HepG2 (cell line): ENCODE data around the gene TOR4A. TPM values are rescaled to one million over a fixed set of nuclear protein-coding genes. Genes with fewer than 3 reads are reported as not detected.

Source experiments
- AKAP8 ChIP-seq: sonication (generic); formaldehyde crosslinking; IDR thresholded peaks from 2 replicates; pipeline ENCODE4 v1.5.1; 2020; ENCODE audit warnings: mild to moderate bottlenecking, missing genetic modification reagents
- ATF7-NPFF ChIP-seq: sonication (generic); formaldehyde crosslinking; IDR thresholded peaks from 2 replicates; pipeline ENCODE4 v1.8.1; 2023; ENCODE audit warnings: mild to moderate bottlenecking, low read depth, missing genetic modification reagents, moderate library complexity
- BCL3 ChIP-seq: sonication (generic); formaldehyde crosslinking; IDR thresholded peaks from 2 replicates; pipeline ENCODE4 v1.5.1; 2020; ENCODE audit warnings: mild to moderate bottlenecking, missing genetic modification reagents, moderate library complexity
- BHLHE40 ChIP-seq: IDR thresholded peaks from 2 replicates; pipeline ENCODE4 v1.6.1; 2011; ENCODE audit warnings: low read length, improper control_type of control experiment
- DNMT1 ChIP-seq: sonication (generic); formaldehyde crosslinking; IDR thresholded peaks from 2 replicates; pipeline ENCODE4 v1.5.1; 2020; ENCODE audit warnings: mild to moderate bottlenecking, missing genetic modification reagents
- FOXC1 ChIP-seq: sonication (generic); formaldehyde crosslinking; IDR thresholded peaks from 2 replicates; pipeline ENCODE4 v1.8.0; 2022; ENCODE audit warnings: mild to moderate bottlenecking, missing genetic modification reagents, borderline replicate concordance
- FOXP1 ChIP-seq, 2 experiments: fragments of 450-650 bp in 1 of 2; IDR thresholded peaks; 2 replicates each; pipeline ENCODE4 v1.6.1; 2017 to 2018; ENCODE audit warnings: antibody characterized with exemption in 1 of 2
- HOXD1 ChIP-seq: sonication (generic); formaldehyde crosslinking; IDR thresholded peaks from 2 replicates; pipeline ENCODE4 v1.5.0; 2020; ENCODE audit warnings: missing genetic modification reagents
- MIXL1 ChIP-seq: IDR thresholded peaks from 2 replicates; pipeline ENCODE4 v1.6.1; 2016
- MYPOP ChIP-seq: sonication (generic); formaldehyde crosslinking; IDR thresholded peaks from 2 replicates; pipeline ENCODE4 v1.8.1; 2023; ENCODE audit warnings: mild to moderate bottlenecking, moderate library complexity, missing genetic modification reagents
- NFYB ChIP-seq: sonication (generic); formaldehyde crosslinking; IDR thresholded peaks from 2 replicates; pipeline ENCODE4 v1.4.0; 2020; ENCODE audit warnings: missing genetic modification reagents
- SALL1 ChIP-seq: sonication (generic); formaldehyde crosslinking; IDR thresholded peaks from 2 replicates; pipeline ENCODE4 v1.8.0; 2022; ENCODE audit warnings: mild to moderate bottlenecking, missing genetic modification reagents
- SP1 ChIP-seq, 2 experiments: fragments of 450-650 bp in 1 of 2; sonication (generic) in 1 of 2; formaldehyde crosslinking in 1 of 2; IDR thresholded peaks; 2 replicates each; pipeline versions ENCODE4 v1.4.0 to v1.6.1; 2016 to 2020; ENCODE audit warnings: missing genetic modification reagents in 1 of 2
- SRSF1 ChIP-seq: fragments of 200-400 bp; formaldehyde crosslinking; optimal IDR thresholded peaks from 2 replicates; pipeline ENCODE3; 2017; ENCODE audit warnings: mild to moderate bottlenecking, low read depth, low read length, moderate library complexity
- TBX2 ChIP-seq: sonication (generic); formaldehyde crosslinking; IDR thresholded peaks from 2 replicates; pipeline ENCODE4 v1.5.0; 2020; ENCODE audit warnings: missing genetic modification reagents, mild to moderate bottlenecking, borderline replicate concordance
- ZFYVE20 ChIP-seq: sonication (generic); formaldehyde crosslinking; IDR thresholded peaks from 2 replicates; pipeline ENCODE4 v1.8.0; 2023; ENCODE audit warnings: low read depth, mild to moderate bottlenecking, moderate library complexity, missing genetic modification reagents, borderline replicate concordance
- ZMAT3 ChIP-seq: sonication (generic); formaldehyde crosslinking; conservative IDR thresholded peaks from 2 replicates; pipeline ENCODE4 v1.7.0; 2021; ENCODE audit warnings: missing genetic modification reagents
- ZMYM4 ChIP-seq: sonication (generic); formaldehyde crosslinking; IDR thresholded peaks from 2 replicates; pipeline ENCODE4 v1.8.1; 2023; ENCODE audit warnings: mild to moderate bottlenecking, missing genetic modification reagents
- ZNF205 ChIP-seq: IDR thresholded peaks from 2 replicates; pipeline ENCODE4 v1.6.1; 2018; ENCODE audit warnings: missing biosample characterization, missing genetic modification reagents
- ZNF260 ChIP-seq: sonication (generic); formaldehyde crosslinking; IDR thresholded peaks from 2 replicates; pipeline ENCODE4 v1.4.0; 2020; ENCODE audit warnings: missing genetic modification reagents, low read depth, mild to moderate bottlenecking, borderline replicate concordance
- ZNF574 ChIP-seq: sonication (generic); formaldehyde crosslinking; IDR thresholded peaks from 2 replicates; pipeline ENCODE4 v1.4.0; 2020; ENCODE audit warnings: missing genetic modification reagents
- ZNF639 ChIP-seq: conservative IDR thresholded peaks from 2 replicates; pipeline ENCODE4 v1.6.1; 2018; ENCODE audit warnings: missing genetic modification reagents
- polyA plus RNA-seq, 8 experiments: library from polyadenylated mRNA; depleted of rRNA in 3 of 8; stranded (reverse) in 7 of 8; unstranded in 1 of 8; fragments of >200 nt; fragmentation: Illumina TruSeq in 4 of 8; extraction: Trizol in 4 of 8; gene quantifications; 2 replicates each; pipeline versions ENCODE4 v1.2.1 to v1.2.3, GENCODE V29; 2011 to 2016; ENCODE audit warnings: low read depth in 4 of 8, missing spikeins in 1 of 8, mixed read lengths in 1 of 8; ENCODE audit not compliant: insufficient read depth in 1 of 8
- total RNA-seq, 5 experiments: library from RNA; depleted of rRNA; stranded (reverse); fragments of >200 nt; fragmentation: Illumina TruSeq; extraction: Trizol; gene quantifications; 2 replicates each; pipeline ENCODE4 v1.2.3, GENCODE V29; 2016; ENCODE audit warnings: low read depth in 1 of 5

TOR4A gene
- total and polyA plus RNA-seq, 2 of the 13 experiments (the other 11 are each of a cell fraction or from before 2014, with no cell fraction given), result 11.1 to 14.2 TPM

GRCh38 chr9:137240318-137240840 is 37.1 kb upstream of the TOR4A start (continued):
- TF ChIP-seq ZNF639 (peak; percentile 97), AKAP8 (CRISPR knock-in tag) (peak; percentile 81), SP1 (IDR thresholded peaks at IDR 0.05) (no peak), SP1 (CRISPR knock-in tag; IDR thresholded peaks at IDR 0.05) (no peak; the same call in none of the 2 replicates), DNMT1 (CRISPR knock-in tag) (peak; percentile 82; the same call in 1 of the 2 replicates), FOXP1 (IDR thresholded peaks at IDR 0.05) (no peak), FOXP1 (CRISPR knock-in tag; IDR thresholded peaks at IDR 0.05) (no peak), ZNF260 (CRISPR knock-in tag) (0 out of 2 replicates have a peak, but pooled peaks have one; percentile 75), SALL1 (peak; percentile 72), ZFYVE20 (CRISPR knock-in tag) (0 out of 2 replicates have a peak, but pooled peaks have one; percentile 50), TBX2 (CRISPR knock-in tag) (peak; percentile 82), ZNF574 (CRISPR knock-in tag) (peak; percentile 58), ATF7-NPFF (peak; percentile 89), ZNF205 (CRISPR knock-in tag) (peak; percentile 64), ZMYM4 (CRISPR knock-in tag) (peak; percentile 62), NFYB (no peak), BHLHE40 (peak; percentile 75), BCL3 (CRISPR knock-in tag) (0 out of 2 replicates have a peak, but pooled peaks have one; percentile 39), ZMAT3 (CRISPR knock-in tag) (peak; percentile 88), SRSF1 (peak; percentile 69), MIXL1 (CRISPR knock-in tag) (no peak), HOXD1 (CRISPR knock-in tag) (peak; percentile 54; the same call in 1 of the 2 replicates), FOXC1 (peak; percentile 80), MYPOP (CRISPR knock-in tag) (peak; percentile 99)
